GM21423 (cell line): Measurements from ENCODE around the gene RND3.

Experiments used
- ATAC-seq: cut with Tn5 transposase; IDR thresholded peaks from one replicate; pipeline ENCODE4 v1.9.1; 2021; ENCODE audit warnings: mild to moderate bottlenecking, moderate library complexity; ENCODE audit not compliant: unreplicated experiment

Gene RND3

GRCh38 chr2:150445398-150445797 lies 42.1 kb downstream of the RND3 start:
- no peak for ATAC-seq

- ATAC-seq: no peak
These were observed 45.0 kb downstream of the RND3 start for GRCh38 chr2:150442484-150442883.

- no peak for ATAC-seq
These were observed 45.7 kb downstream of the RND3 start for GRCh38 chr2:150441784-150442183.

GRCh38 chr2:150441226-150441625 lies 46.2 kb downstream of the RND3 start:
- no peak for ATAC-seq

GRCh38 chr2:150438654-150439053 lies 48.8 kb downstream of the RND3 start:
- ATAC-seq: no peak

GRCh38 chr2:150438041-150438440 lies 49.4 kb downstream of the RND3 start:
- no peak for ATAC-seq

GRCh38 chr2:150432312-150432625 lies 55.2 kb downstream of the RND3 start:
- ATAC-seq: no peak

- no peak for ATAC-seq
These were observed 55.7 kb downstream of the RND3 start for GRCh38 chr2:150431561-150432311.

- no peak for ATAC-seq
These were observed 58.0 kb downstream of the RND3 start for GRCh38 chr2:150429384-150429961.

GRCh38 chr2:150428641-150429040 lies 58.8 kb downstream of the RND3 start:
- no peak for ATAC-seq

- no peak for ATAC-seq
These were observed 60.2 kb downstream of the RND3 start for GRCh38 chr2:150427298-150427697.

GRCh38 chr2:150426724-150427123 lies 60.7 kb downstream of the RND3 start:
- ATAC-seq: no peak

- no peak for ATAC-seq
These were observed 61.2 kb downstream of the RND3 start for GRCh38 chr2:150426315-150426714.

- no peak for ATAC-seq
These were observed 62.1 kb downstream of the RND3 start for GRCh38 chr2:150425121-150425955.

- no peak for ATAC-seq
These were observed 63.1 kb downstream of the RND3 start for GRCh38 chr2:150424406-150424805.

- ATAC-seq: no peak
These were observed 66.3 kb downstream of the RND3 start for GRCh38 chr2:150421126-150421651.

GRCh38 chr2:150418916-150419315 lies 68.6 kb downstream of the RND3 start:
- ATAC-seq: no peak
